ENCODE measurements around the gene SEMA4A. TPM values are rescaled to one million over a fixed set of nuclear protein-coding genes. Genes with fewer than 3 reads are reported as not detected.

The SEMA4A gene
- total RNA-seq, 2 experiments from 2014 or later = 9.4 to 10.1 TPM

DNA sequence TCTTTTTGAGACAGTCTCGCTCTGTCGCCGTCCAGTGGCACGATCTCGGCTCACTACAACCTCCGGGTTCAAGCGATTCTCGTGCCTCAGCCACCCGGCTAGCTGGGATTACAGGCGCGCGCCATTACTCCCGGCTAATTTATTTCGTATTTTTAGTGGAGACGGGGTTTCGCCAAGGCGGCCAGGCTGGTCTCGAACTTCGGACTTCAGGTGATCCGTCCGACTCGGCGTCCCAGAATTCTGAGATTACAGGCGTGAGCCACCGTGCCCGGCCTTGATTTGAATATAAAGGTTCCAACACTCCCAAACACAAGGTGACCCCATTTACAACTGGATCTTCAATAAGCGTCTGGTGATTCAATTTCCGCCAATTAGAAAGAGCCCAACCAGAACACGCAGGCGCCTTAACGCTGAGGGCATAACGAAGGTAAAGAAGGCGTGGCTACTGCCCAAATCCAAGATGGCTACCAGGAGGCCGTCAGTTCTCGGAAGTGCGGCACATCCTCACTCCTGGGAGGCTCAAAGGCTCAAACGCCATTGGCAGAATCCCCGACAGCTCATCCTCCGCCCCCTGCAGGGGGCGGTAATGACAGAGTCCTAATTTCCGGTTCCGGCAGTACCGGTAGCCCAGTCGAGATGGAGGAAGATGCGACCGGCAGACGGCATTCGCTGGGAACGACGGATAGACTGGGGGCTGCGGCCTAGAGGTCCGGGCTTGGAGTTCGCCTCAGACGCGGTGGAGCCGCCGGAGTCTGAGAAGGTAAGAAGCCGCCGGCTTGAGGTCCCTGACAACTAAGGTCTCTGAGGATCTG is 40.3 kb downstream of the SEMA4A start, which contains the start of gene SLC25A44:
Gene SLC25A44 (plus strand): TSS at position 617 of the 812 bp plus-strand sequence. CDS start 5,744 bp downstream, outside the sequence.
- Histone ChIP-seq H3K27ac (ENCODE audit: low read depth in 1 of 2, low read length in 2 of 2) (peak within 1 kb of the TSS; percentile 74 to 78), H3K4me3 (ENCODE audit: low read length) (peak within 1 kb of the TSS; percentile 91), H3K36me3 (ENCODE audit: insufficient read depth, low read length) (peaks cover 23% of the 10 kb centered on the region), H3K9me3 (ENCODE audit: control insufficient read depth in 1 of 2, insufficient read depth in 1 of 2, low read length in 2 of 2) (no peaks in the 10 kb centered on the region), H3K4me1 (ENCODE audit: insufficient read depth, low read length) (peaks cover 37% of the 10 kb centered on the region), H3K27me3 (ENCODE audit: control insufficient read depth in 1 of 2, insufficient read depth in 2 of 2, low read length in 2 of 2) (no peaks in the 10 kb centered on the region)
- DNase-seq (peak; percentile 92 to 99 (median 97)), ATAC-seq (ENCODE audit: poor library complexity) (peak; percentile 98)
- H3K4me3 Mint-ChIP-seq = peak within 1 kb of the TSS; percentile 95
- ChIA-PET CTCF (interaction anchor here (1.0 to 1.4 kb wide), 5 partner anchors 19 to 98 kb away, joined by 3 to 6 read pairs (median 3); partner anchors contain the start of gene PMF1), POLR2A (interaction anchor here (0.6 to 3.7 kb wide), 12 partner anchors 15 to 311 kb away, joined by 3 to 46 read pairs (median 4); partner anchors contain the start of genes PMF1, SEMA4A and SMG5)
- peak within 1 kb of the TSS; percentile 84 for H3K27ac Mint-ChIP-seq
- TF ChIP-seq, protein P1, sequence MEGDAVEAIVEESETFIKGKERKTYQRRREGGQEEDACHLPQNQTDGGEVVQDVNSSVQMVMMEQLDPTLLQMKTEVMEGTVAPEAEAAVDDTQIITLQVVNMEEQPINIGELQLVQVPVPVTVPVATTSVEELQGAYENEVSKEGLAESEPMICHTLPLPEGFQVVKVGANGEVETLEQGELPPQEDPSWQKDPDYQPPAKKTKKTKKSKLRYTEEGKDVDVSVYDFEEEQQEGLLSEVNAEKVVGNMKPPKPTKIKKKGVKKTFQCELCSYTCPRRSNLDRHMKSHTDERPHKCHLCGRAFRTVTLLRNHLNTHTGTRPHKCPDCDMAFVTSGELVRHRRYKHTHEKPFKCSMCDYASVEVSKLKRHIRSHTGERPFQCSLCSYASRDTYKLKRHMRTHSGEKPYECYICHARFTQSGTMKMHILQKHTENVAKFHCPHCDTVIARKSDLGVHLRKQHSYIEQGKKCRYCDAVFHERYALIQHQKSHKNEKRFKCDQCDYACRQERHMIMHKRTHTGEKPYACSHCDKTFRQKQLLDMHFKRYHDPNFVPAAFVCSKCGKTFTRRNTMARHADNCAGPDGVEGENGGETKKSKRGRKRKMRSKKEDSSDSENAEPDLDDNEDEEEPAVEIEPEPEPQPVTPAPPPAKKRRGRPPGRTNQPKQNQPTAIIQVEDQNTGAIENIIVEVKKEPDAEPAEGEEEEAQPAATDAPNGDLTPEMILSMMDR (IDR thresholded peaks at IDR 0.05) = peak; percentile 46
- peaks cover 30% of the 10 kb centered on the region for H3K36me3 Mint-ChIP-seq (ENCODE audit: low read depth)
- H3K9me3 Mint-ChIP-seq = no peaks in the 10 kb centered on the region
- H3K27me3 Mint-ChIP-seq = no peaks in the 10 kb centered on the region
- peaks cover 39% of the 10 kb centered on the region for H3K4me1 Mint-ChIP-seq (ENCODE audit: low read depth)
- intact Hi-C loops (cut with DNase I, micrococcal nuclease) = loop anchor here (1.0 to 5.0 kb wide), 8 partner anchors 17 to 144 kb away; partner anchors contain the start of genes CCT3 (in 1 of the 2), LAMTOR2 (in 1 of the 2), SMG5 (in 1 of the 2) and TMEM79 (in 1 of the 2)

DNA sequence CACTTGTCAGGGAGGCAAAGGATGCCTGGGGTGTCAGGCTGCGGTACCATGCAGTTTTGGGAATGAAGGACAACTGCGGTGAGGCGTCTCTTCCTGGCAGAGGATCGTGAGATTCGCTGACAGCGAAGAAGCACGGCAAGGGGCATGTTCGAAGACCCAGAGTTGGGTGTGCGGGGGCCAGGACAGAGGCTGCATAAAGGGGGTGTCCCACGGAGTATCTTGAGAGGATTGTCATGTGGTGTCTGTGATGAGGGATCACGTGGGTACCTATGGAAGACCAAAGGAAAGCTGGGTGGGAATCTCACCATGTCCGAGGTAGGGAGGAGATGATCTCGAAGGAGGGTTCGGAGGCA is 40.9 kb downstream of the SEMA4A start:
- peak overlapping the region; percentile 91 for H3K4me3 ChIP-seq (ENCODE audit: low read length)
- H3K27ac Mint-ChIP-seq = peak overlapping the region; percentile 84
- H3K4me1 ChIP-seq (ENCODE audit: insufficient read depth, low read length) = peaks cover 43% of the 10 kb centered on the region
- peak overlapping the region; percentile 95 for H3K4me3 Mint-ChIP-seq
- H3K9me3 ChIP-seq (ENCODE audit: control insufficient read depth in 1 of 2, insufficient read depth in 1 of 2, low read length in 2 of 2) = no peaks in the 10 kb centered on the region
- ATAC-seq (ENCODE audit: poor library complexity) (no peak), DNase-seq (no peak)
- ChIA-PET CTCF (interaction anchor here (1.0 to 1.4 kb wide), 4 partner anchors 31 to 79 kb away, joined by 3 to 6 read pairs (median 4); no protein-coding TSS in a partner anchor), POLR2A (interaction anchor here (1.0 to 3.7 kb wide), 8 partner anchors 16 to 88 kb away, joined by 3 to 46 read pairs (median 4); partner anchors contain the start of genes PMF1 and SMG5)
- TF ChIP-seq, protein P1 (IDR thresholded peaks at IDR 0.05) = no peak
- H3K27me3 ChIP-seq (ENCODE audit: control insufficient read depth in 1 of 2, insufficient read depth in 2 of 2, low read length in 2 of 2) = no peaks in the 10 kb centered on the region
- H3K36me3 ChIP-seq (ENCODE audit: insufficient read depth, low read length) = peaks cover 25% of the 10 kb centered on the region
- no peaks in the 10 kb centered on the region for H3K9me3 Mint-ChIP-seq
- peaks cover 36% of the 10 kb centered on the region for H3K36me3 Mint-ChIP-seq (ENCODE audit: low read depth)
- intact Hi-C loops (cut with DNase I, micrococcal nuclease) = loop anchor here in 1 of 2 experiments (1.0 to 5.0 kb wide), 6 partner anchors 16 to 143 kb away; partner anchors contain the start of genes CCT3, LAMTOR2, SMG5 and TMEM79
- peaks cover 45% of the 10 kb centered on the region for H3K4me1 Mint-ChIP-seq (ENCODE audit: low read depth)
- H3K27ac ChIP-seq (ENCODE audit: low read depth in 1 of 2, low read length in 2 of 2) = peak overlapping the region; percentile 74 to 78
- no peaks in the 10 kb centered on the region for H3K27me3 Mint-ChIP-seq

DNA sequence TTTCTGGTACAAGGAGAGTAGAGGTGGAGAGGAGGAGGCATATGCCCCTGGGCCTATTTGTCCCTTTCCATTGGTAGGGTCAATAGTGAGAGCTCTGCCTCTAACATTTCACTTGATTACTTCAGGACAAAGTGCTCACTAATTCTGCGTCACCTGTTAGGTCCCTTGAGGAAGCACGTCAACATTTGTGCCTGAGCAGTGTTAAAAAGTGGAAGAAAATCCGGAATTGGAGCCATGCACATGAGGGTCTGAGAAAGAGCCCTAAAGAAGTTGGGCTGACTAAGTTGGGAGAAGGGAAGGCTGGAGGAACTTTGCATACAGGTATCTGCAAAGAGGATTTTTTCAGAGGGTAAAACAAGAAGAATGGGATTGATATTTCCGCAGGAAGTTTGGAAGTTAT is 42.5 kb downstream of the SEMA4A start:
- POLR2A ChIA-PET = interaction anchor here (3.7 kb wide), 1 partner anchor 17 kb away, joined by 46 read pairs; the partner anchor contains the start of gene PMF1
- DNase-seq = no peak
- TF ChIP-seq, protein P1 (IDR thresholded peaks at IDR 0.05) = no peak
- intact Hi-C loops (cut with DNase I, micrococcal nuclease) = no loop called here
- no peak overlapping the region for H3K27ac Mint-ChIP-seq
- no peak for ATAC-seq (ENCODE audit: poor library complexity)
- H3K36me3 Mint-ChIP-seq (ENCODE audit: low read depth) = peaks cover 51% of the 10 kb centered on the region
- H3K4me1 ChIP-seq (ENCODE audit: insufficient read depth, low read length) = peaks cover 56% of the 10 kb centered on the region
- no peaks in the 10 kb centered on the region for H3K9me3 ChIP-seq (ENCODE audit: control insufficient read depth in 1 of 2, insufficient read depth in 1 of 2, low read length in 2 of 2)
- peak overlapping the region; percentile 95 for H3K4me3 Mint-ChIP-seq
- H3K4me3 ChIP-seq (ENCODE audit: low read length) = no peak overlapping the region
- no peaks in the 10 kb centered on the region for H3K27me3 Mint-ChIP-seq
- H3K9me3 Mint-ChIP-seq = no peaks in the 10 kb centered on the region
- peaks cover 40% of the 10 kb centered on the region for H3K36me3 ChIP-seq (ENCODE audit: insufficient read depth, low read length)
- H3K4me1 Mint-ChIP-seq (ENCODE audit: low read depth) = peaks cover 58% of the 10 kb centered on the region
- CTCF ChIA-PET = no interaction called here
- H3K27ac ChIP-seq (ENCODE audit: low read depth in 1 of 2, low read length in 2 of 2) = no peak overlapping the region
- no peaks in the 10 kb centered on the region for H3K27me3 ChIP-seq (ENCODE audit: control insufficient read depth in 1 of 2, insufficient read depth in 2 of 2, low read length in 2 of 2)
